GM18867 (cell line): Measurements from ENCODE around the gene NEK7.

Experiments
- ATAC-seq: cut with Tn5 transposase; IDR thresholded peaks from one replicate; pipeline ENCODE4 v1.9.1; 2021; ENCODE audit warnings: mild to moderate bottlenecking, moderate library complexity; ENCODE audit not compliant: unreplicated experiment

NEK7 gene

DNA sequence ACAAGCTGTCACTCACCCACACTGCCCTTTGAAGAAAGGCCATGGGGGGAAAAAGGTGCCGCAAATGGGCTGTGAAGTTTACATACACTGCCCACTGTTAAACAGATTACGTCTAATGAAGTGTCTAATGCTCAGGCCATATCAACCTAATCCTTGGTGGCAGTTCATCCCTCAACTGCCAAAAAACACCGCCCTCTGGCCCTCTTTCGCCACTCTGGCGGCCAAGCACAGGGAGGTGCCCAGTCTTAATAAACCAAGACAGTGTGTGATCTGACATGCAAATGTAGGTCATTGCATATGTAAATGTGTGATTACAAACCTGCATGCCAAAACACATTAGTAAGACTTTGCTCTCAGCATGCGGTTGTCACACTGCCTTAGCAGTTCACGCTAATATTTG lies 89.5 kb downstream of the NEK7 start:
- ATAC-seq = no peak

DNA sequence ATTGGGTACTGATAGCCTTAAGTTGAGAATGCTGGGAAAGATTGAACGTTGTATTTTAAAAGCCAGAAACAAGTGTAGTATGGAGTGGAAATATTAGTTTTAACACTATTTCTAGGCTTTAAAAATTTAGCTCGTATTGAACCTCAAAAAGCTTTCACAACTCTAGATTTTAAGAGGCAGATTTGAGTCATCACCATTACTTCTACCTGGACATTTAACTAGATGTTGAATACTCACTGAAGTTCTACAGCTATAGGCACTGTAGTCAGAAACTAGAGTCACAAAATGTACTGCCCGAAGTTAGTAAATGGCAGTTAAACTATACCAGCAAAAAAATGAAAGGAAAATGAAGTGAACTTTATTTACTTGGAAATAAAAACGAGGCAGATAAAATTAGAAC lies 96.5 kb downstream of the NEK7 start:
- ATAC-seq = peak; percentile 84

DNA sequence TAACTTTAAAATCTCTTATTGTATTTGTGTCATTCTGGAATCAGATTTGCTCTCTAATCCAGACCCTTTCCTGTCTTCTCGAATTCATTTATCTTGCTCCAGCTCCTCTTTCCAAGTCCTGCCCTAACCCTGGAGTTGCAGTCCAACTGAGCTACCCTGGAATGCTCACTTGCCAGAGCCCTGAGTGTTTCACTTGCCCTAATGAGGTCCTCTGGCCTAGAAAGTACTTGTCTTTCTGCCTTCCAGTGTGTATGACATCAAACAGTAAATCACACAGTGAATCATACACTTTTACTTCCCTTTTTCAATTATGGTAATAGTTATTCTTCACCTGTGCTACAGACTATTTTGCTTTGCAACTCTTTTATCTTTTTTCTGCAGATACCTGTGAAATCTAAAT lies 96.9 kb downstream of the NEK7 start:
- peak; percentile 98 for ATAC-seq

DNA sequence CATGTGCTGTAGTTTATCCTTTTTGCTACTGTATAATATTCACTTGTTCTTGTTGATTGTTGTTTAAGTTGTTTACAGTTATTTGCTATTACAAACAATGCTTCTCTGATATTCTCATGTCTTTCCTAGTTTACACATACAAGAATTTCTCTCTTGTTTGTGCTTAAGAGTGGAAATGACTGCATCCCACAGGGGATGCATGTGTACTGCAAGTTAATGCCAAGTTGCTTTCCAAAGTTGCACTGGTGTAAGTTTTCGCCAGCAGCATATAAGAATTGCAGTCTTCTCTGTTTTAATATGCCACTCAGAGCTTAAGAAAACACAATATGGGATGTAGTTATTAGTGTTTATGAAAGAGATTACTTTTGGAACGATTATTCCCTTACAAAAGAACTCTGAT lies 97.7 kb downstream of the NEK7 start:
- no peak for ATAC-seq

DNA sequence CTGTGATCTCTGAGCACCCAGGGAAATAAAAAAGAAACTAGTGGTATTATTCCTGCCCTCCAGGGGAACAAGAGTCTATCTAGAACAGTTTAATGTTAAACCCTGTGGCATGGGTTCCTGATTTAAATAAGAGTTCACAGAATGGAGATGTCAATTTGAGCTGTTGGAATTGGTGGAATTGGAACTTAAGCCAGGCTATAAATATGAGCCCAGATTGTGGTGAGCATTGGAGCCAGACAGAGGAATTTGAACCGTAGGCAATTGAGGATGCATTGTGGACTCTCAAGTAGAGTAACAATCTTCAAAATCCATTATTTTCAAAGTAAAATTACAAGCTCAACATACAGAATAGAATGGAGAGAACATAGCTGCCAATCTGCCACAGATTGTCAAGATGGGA lies 98.2 kb downstream of the NEK7 start:
- no peak for ATAC-seq

DNA sequence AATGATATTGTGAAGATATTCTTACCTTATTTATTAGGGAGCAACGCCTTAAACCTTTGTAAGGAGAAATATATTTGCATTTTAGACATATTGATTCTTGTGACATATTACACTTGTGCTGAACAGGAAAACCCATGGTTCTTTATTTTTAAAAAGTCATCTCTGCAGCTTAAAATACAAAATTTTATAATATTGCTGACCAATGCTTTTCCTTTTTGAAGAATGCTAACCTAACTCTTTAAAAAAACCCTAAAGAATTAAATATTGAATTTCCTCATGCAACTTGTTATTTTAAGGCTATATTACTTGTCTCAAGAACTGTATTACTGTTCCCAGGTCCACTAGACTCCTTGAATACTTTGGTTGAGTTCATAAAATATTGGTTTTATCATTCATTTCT lies 99.0 kb downstream of the NEK7 start:
- ATAC-seq = no peak

DNA sequence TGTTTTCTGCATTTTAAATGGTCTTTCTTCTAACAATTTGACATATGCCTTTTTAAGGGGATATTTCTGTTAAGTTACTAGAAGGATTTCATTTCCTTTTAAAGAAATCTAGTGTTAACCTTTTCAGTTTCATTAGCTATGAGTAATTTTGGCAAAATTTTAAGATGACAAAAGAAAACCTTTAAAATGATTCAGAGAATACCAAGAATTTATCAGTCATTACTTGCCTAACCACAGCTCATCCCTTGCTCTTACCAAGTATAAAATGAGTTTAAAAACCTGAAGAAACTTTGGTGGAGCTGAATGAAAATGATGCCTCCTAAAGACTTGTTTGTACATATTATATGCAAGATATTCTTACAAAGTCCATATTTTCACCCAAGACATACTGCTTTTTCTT lies 101.7 kb downstream of the NEK7 start:
- ATAC-seq = peak; percentile 58

DNA sequence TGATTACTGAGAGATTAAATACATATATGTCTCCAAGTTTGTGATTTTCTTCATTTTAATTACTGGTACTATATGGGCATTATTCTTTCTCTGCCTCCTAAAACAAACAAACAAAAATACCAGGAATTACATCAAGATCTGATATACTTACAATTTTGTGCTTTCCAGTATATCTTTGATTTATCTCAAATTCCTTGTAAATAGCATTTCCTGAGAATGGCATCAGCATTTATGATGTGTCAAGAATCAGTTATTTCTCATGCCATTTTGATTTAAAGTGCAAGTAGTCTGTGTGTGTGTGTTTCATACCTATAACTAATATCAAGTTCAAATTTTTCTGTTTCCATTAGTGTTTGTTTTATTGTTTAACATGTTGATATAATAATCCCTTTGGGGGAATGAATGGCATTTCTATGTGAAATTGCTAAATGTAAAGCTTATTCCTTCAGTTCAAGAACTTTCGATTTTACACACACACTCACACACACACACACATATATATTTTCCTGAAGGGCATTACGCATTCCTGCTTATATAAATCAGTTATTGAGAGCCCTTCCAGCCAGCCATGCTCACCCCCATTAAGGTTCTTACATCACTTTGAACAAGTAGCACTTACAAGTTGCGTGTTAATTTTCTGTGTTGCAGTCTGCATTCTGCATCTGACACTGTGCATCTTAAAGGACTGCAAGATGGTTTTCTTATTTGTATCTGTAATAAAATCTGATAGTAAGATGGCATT lies 102.7 kb downstream of the NEK7 start:
- ATAC-seq = no peak

DNA sequence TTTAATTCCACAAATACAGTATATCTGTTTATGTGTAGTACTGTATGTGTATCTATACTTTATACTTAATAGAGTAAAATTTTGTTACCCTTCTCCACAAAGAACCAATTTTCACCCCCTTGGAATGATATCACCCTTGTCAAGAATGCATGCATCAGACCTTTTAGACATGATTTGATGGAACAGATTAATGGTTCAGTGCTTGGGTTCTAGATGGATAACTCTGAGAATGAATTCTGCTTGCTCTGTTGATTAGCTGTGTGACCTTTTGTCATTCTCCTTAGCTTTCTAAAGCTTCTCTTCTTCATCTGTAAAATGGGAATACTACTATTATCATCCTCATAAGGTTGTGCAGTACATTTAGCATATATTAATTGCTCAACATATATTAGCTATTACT lies 105.1 kb downstream of the NEK7 start:
- ATAC-seq = no peak

DNA sequence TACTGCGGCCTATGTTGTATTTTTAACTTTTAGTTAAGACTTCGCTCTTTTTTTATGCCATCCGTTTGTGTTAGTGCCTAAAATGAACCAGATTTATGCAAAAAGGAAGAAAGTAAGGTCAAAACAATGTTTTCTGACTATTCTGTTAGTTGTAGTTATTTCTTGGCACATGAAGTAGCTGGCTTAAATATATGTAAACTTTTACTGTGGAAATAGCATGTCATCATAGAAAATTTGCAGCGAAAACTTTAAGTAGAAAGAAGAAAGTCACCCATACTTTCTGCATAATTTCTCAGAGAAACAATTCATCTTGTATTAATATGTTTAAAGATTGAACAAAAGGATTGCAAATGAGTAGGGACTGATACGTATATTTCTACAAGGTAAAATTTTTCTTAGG lies 106.4 kb downstream of the NEK7 start:
- ATAC-seq = no peak

DNA sequence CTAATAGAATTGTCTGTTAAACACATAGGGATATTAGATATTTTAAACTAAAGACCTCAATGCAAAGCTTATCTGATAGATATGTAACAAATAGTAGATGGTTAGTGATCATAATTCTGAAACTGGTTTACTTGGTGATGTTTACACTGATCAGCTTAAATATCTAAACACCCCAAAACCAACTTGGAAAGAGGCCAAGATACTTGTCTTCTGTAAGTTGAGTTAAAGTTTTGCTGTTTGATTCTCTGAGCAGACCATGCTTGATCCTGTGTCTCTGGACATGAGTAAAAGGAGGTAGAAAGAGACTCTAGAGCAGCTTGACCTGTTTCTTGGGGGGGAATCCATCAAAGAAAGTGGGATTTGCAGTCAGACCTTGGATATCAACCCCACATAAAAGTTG lies 107.5 kb downstream of the NEK7 start:
- no peak for ATAC-seq

DNA sequence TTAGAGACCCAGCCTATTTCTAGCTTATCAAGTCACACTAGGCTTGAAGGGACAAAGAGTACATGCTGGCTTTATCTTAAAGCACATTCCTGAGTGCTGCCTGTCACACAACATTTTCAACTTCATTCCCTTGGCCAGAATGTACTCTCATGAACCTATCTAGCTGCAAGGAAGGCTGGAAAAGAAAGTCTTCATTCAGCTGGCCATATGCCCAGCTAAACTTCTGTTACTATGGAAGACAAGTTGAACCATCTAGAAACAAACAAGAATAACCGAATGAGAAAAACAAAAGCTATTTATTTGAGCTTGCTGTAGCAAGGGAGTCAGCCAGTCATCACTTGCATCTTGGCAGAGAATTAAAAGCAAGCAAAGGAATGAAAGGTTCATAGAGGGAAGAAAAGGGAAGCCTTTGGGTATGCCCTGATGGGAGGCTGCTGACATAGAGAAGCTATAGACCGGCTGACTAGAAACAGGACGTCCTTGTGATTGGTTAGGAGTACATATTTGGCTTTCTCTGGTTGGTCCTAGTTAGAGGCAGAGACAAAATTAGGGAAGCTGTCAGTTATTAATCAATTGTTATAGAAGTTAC lies 108.4 kb downstream of the NEK7 start:
- ATAC-seq = no peak

DNA sequence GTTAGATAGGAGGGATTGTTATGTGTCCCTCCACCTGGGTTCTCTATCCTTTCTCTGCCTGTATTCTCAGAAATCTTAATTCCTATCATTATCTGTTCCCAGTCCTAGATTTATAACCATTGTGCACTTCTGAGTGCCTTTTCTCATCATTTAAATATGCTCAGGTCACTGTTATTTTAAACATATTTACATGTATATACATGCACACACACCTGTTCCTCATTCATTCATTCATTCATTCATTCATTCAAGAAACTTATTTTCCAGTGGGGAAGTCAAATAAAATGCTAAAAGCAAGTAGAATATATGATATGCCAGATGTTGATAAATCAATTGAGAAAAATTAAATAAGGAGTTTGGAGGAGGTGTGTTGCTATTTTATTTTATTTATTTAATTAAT lies 110.3 kb downstream of the NEK7 start:
- ATAC-seq = no peak

DNA sequence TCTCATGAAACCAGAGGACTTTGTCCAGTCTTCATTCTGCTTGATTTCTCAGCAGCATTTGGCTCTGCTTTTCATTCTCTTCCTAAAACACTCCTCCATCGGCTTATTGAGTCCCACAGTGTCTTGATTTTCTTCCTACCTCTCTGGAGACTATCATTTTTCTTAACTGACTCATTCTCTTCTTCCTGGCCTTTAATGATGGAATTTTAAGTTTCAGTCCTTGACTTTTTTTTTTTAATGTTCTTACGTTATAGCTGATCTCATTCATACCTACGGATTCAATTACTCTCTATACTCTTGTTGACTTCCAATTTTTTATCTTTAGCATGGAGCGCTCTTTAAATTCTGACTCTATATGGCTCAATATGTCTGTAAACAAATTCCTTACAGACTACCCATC lies 111.1 kb downstream of the NEK7 start:
- no peak for ATAC-seq

DNA sequence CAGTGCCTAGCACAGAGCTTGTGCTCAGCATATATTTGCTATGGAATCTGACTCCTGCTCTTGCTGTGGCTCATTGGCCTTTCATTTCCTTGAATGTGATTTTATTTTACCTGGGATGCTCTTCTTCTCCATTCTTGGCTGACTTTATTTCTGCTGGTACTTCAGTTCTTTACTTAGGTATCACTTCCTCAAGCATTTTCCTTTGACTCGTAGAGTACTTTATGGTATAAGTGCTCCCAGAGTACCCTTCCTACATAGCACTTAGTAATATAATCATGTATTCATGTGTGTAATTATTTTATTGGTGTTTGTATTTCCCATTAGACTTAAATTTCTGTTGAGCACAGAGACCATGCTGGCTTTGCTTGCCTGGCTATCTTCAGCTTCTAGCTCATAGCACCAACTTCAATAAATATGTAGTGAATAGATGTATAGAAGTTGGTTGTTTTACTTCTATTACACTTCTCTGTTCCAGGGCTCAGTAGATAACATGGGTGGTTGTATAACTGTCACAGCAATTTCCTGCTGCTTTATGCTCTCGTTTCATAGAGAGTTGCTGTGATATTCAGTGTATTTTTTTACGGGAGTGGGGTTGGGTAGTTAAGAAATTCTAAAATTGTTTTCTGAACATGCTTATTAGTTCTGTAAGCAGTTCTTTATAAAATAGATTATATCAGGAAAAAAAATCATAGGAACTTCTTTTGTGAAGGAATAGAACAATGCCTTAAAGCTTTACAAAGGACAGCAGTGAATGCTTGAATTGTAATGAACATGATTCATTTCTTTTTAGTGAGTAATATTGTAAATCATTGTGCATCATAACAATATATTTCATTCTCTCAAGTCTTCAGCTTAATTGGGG lies 112.2 kb downstream of the NEK7 start:
- no peak for ATAC-seq

DNA sequence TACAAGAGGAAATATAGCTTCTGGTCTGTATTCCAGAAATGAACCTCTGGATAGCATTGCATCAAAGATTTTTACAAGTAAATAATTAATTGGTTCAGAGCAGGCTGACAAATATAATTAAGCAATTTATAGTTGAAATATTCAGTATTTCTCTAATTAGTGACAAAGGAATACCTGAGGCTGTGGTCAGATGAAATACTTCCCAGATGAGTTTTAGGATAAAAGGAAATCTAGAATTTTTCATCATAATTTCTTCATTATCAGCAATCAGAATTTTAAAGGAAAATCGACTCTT lies 112.8 kb downstream of the NEK7 start:
- no peak for ATAC-seq

DNA sequence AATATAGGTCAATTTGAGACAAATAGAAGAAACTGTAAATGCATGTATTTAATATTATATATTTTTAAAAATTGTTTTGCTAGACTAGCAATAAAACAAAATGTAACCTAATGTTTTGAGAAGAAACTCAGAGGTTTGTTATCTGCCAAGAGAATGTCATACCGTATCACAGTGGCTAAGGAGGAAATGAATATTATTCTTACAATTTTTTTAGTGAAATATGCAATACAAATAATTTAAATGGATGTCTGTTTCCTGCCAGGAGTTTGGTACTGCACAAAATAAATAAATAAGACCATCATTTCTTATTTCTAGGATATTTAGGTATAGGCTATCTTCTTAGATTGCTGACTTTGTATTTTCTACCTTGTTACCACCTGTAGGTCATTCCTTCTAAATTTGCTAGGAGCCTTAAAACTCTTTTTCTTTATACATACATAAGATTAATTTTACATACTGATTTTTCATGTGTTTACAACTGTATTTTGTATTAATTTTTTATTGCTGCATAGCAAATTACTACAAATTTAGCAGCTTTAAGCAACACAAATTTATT lies 113.6 kb downstream of the NEK7 start:
- ATAC-seq = no peak

DNA sequence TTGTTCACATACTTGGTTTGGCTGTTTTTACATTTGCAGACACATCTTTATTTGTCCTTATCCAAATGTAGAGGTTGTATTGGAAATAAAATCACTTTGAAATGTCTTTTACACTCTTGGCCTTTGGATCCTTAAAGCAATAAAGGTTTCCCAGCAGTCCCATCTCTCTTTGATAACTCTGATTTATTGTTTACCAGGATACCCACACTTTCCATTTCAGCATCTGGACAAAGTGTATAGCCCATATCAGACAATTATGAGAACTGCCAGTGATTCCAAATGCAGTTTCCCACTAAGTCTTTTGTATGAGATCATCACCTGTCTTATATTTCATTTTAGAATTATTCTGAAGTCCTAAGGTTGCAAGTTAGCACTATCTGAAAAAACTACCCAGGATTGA lies 114.7 kb downstream of the NEK7 start:
- ATAC-seq = no peak

DNA sequence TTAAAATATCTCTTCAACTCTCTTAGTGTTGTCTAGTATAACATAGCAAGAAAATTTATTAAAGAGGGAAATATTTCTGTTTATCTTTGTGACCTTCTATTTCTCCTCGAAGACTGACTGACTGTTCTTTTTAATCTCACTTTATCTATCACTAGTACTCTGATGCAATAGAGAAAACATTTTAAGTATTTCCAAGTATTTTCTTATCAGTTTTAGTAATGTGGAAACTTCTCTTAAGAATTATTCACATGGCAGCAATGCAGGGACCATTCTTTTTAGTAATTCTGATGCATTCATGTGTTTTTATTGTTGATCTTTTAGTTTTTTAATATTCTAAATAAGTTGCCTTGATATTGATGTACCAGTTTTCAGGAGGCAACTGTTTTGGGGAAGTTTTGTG lies 115.7 kb downstream of the NEK7 start:
- no peak for ATAC-seq

DNA sequence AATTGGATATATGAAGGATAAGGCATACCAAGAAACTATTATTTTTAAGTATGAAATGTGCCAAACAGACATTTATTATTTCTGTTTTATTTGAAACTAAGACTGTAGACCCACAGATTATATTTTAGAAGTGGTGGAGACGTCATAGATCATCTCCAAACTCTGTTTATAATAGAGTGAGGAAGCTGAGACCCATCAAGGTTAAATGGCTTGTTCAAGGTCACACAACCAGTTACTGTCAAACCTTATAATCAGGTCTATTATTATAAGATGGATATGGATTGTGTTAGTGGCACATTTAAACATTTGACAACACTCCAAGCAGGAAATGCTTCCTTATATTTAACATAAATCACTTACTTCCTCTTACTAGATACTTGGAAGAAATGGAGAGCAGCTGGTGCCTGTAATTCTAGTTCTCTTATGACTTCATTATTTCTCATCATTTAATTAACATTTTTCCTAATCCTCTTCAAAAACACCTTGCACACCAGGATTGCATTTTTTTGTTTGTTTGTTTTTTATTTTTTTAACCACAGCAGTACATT lies 117.0 kb downstream of the NEK7 start:
- no peak for ATAC-seq

DNA sequence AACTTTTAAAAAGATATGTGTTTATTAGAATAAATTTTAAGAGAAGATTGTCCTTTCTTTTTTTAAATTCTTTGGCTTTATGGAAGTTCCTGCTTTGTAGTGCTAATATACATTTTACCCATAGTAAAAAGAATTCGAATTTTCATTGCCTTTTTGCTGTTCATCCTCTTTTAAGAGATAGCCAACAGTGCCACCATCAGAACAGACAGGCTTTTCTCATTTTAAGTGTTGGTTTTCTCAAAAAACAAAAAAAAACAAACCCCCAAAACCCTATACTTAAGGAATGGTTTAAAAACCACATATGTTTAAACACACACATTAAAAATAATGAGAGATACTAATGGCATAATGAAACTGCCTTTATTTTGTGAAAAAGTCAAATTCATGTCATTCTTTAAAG lies 118.8 kb downstream of the NEK7 start:
- ATAC-seq = no peak

DNA sequence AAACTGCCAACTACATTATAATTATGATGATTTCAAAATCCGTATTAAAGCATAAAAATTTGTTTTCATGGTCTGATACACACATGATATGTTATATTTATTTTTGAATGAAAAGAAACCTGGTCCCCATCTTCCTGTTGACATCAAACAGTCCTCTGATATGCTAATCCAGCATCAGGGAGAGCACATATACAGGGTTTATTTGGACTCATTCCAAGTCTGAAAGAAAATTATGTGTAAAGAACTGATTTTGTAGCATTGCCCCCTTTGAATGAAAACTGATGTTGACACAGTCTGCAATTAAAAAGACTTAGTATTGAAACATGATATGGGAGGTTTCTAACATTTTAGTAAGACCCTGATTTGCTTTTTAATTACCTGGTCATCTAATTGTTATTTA lies 119.4 kb downstream of the NEK7 start:
- ATAC-seq = no peak
